Measurements from ENCODE around the gene NOLC1. TPM values are rescaled to one million over a fixed set of nuclear protein-coding genes. Genes with fewer than 3 reads are reported as not detected.

NOLC1 gene
- total RNA-seq, 4 donors from 2014 or later = 52.7 to 80.8 (median 65.1) TPM

DNA sequence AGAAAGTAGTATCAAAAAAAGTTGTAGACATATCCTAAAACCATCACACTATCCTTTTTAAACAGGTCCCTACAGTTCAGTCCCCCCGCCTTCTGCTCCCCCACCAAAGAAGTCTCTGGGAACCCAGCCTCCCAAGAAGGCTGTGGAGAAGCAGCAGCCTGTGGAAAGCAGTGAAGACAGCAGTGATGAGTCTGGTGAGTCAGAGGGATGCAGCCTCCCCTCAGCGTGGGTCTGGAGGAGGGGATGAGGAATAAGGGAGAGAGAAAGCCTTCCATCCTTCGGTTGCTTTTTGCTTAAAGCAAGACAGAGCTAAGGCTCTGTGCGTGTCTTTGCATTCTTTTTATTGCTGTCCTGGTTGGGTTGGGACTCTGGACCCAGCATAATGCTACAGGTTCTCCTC lies 7.6 kb downstream of the NOLC1 start:
- no peak overlapping the region for H3K4me3 ChIP-seq (replicated peaks in 1 of 3)
- no peak overlapping the region for H3K27ac ChIP-seq
- peaks cover 57 to 60% of the 10 kb centered on the region in 2 donors for H3K36me3 ChIP-seq
- no peaks in the 10 kb centered on the region for H3K9me3 ChIP-seq
- no peak for DNase-seq
- H3K4me1 ChIP-seq = peaks cover 14% of the 10 kb centered on the region in 2 donors
- WGBS, 2 donors = 91 to 97% methylated on average over 4 of the region's 4 CpGs
- no peaks in the 10 kb centered on the region for H3K27me3 ChIP-seq
- TF ChIP-seq CTCF (IDR thresholded peaks at IDR 0.05) (no peak), POLR2A (IDR thresholded peaks at IDR 0.05) (no peak)
- intact Hi-C loops (cut with DNase I) = loop anchor here (10.0 kb wide), 1 partner anchor 345 kb away; the partner anchor contains the start of genes ACTR1A and SUFU

- H3K27ac ChIP-seq = no peak overlapping the region
- H3K9me3 ChIP-seq = no peaks in the 10 kb centered on the region
- intact Hi-C loops (cut with DNase I) = no loop called here
- H3K27me3 ChIP-seq = no peaks in the 10 kb centered on the region
- DNase-seq = no peak
- no peak overlapping the region for H3K4me3 ChIP-seq (replicated peaks in 1 of 3)
- peaks cover 42 to 50% of the 10 kb centered on the region in 2 donors for H3K36me3 ChIP-seq
- 77 to 78% methylated on average over 4 of the region's 4 CpGs for WGBS, 2 donors
- H3K4me1 ChIP-seq = no peaks in the 10 kb centered on the region
- TF ChIP-seq POLR2A (IDR thresholded peaks at IDR 0.05) = no peak
- TF ChIP-seq CTCF (IDR thresholded peaks at IDR 0.05) = no peak
These were observed 11.3 kb downstream of the NOLC1 start for GRCh38 chr10:102163342-102163989.

DNA sequence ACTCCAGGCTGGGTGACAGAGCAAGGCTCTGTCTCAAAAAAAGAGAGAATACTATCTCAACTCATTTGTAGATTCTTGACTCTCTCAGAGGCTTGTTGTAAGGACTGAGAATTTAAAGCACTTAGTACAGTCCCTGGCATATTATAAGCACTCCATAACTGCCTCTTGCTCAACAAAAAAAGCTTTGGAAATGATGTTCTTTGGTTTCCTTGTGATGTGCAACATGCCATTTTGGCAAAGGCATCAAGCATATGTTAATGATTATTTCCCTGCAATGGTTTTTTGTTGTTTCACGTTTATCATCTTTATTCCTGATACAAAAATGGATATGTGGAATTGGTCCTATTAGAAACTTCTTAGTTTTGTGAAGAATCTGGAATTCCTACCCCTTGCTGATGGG lies 15.7 kb downstream of the NOLC1 start:
- no peak overlapping the region for H3K27ac ChIP-seq
- H3K9me3 ChIP-seq = no peaks in the 10 kb centered on the region
- WGBS, 2 donors = 47 to 70% methylated on average over 1 of the region's 1 CpG
- H3K27me3 ChIP-seq = no peaks in the 10 kb centered on the region
- intact Hi-C loops (cut with DNase I) = no loop called here
- H3K36me3 ChIP-seq = peaks cover 0 to 10% of the 10 kb centered on the region in 2 donors
- TF ChIP-seq CTCF (IDR thresholded peaks at IDR 0.05) (no peak), POLR2A (IDR thresholded peaks at IDR 0.05) (no peak)
- peaks cover 0 to 2% of the 10 kb centered on the region in 2 donors for H3K4me1 ChIP-seq
- no peak overlapping the region for H3K4me3 ChIP-seq (replicated peaks in 1 of 3)
- no peak for DNase-seq

DNA sequence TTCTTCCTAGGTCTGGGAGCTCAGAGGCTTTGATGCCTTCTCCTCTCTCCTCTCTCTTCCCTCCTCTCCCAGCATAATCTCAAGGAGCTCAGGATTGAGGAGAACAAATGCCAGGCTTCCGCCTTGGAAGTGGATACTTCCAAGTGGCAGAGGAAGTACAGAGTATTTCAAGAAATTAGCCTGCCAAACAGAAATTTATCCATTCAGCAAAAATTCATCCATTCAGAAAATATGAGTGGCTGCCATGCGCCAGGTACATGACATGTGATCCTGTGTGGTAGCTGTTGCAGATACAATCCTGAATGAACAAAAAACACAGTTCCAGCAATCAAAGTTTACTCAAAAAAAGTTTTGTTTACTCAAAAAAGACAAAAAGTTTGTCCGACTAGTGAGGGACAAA lies 18.4 kb downstream of the NOLC1 start:
- Histone ChIP-seq H3K4me3 (replicated peaks in 1 of 3) (no peak overlapping the region), H3K9me3 (no peaks in the 10 kb centered on the region), H3K27me3 (no peaks in the 10 kb centered on the region), H3K36me3 (no peaks in the 10 kb centered on the region), H3K27ac (no peak overlapping the region), H3K4me1 (peaks cover 0 to 2% of the 10 kb centered on the region in 2 donors)
- WGBS, 2 donors = 59 to 91% methylated on average over 3 of the region's 3 CpGs
- TF ChIP-seq POLR2A (IDR thresholded peaks at IDR 0.05) (no peak), CTCF (IDR thresholded peaks at IDR 0.05) (no peak)
- DNase-seq = no peak
- intact Hi-C loops (cut with DNase I) = no loop called here

GRCh38 chr10:102172288-102172687 lies 20.1 kb downstream of the NOLC1 start:
- peaks cover 0 to 2% of the 10 kb centered on the region in 2 donors for H3K4me1 ChIP-seq
- no peaks in the 10 kb centered on the region for H3K9me3 ChIP-seq
- H3K4me3 ChIP-seq (replicated peaks in 1 of 3) = no peak overlapping the region
- TF ChIP-seq CTCF (IDR thresholded peaks at IDR 0.05) (no peak), POLR2A (IDR thresholded peaks at IDR 0.05) (no peak)
- no peaks in the 10 kb centered on the region for H3K36me3 ChIP-seq
- 83 to 87% methylated on average over 8 of the region's 8 CpGs for WGBS, 2 donors
- no peak for DNase-seq
- intact Hi-C loops (cut with DNase I) = no loop called here
- no peaks in the 10 kb centered on the region for H3K27me3 ChIP-seq
- H3K27ac ChIP-seq = no peak overlapping the region

Measured in thyroid gland (tissue), 4 donors.